ENCODE measurements around the gene COL27A1. TPM values are rescaled to one million over a fixed set of nuclear protein-coding genes. Genes with fewer than 3 reads are reported as not detected.
A peak's percentile ranks its signal among the peaks of the same experiment; 100 is the strongest.

COL27A1 gene
- total RNA-seq, 1 donor from 2014 or later: 13.7 TPM

- Histone ChIP-seq H3K27me3 (no peaks in the 10 kb centered on the region), H3K4me3 (no peak overlapping the region), H3K36me3 (no peaks in the 10 kb centered on the region), H3K4me1 (peaks cover 6% of the 10 kb centered on the region), H3K27ac (no peak overlapping the region), H3K9me3 (no peaks in the 10 kb centered on the region)
- intact Hi-C loops (cut with DNase I): no loop called here
- ATAC-seq (no peak), DNase-seq (peak; percentile 18)
- TF ChIP-seq CTCF (IDR thresholded peaks at IDR 0.05): no peak
Observed at GRCh38 chr9:114121227-114122135, 33.9 kb upstream of the COL27A1 start.

- intact Hi-C loops (cut with DNase I): no loop called here
- Histone ChIP-seq H3K9me3 (no peaks in the 10 kb centered on the region), H3K27me3 (no peaks in the 10 kb centered on the region), H3K4me1 (peaks cover 6% of the 10 kb centered on the region), H3K4me3 (no peak overlapping the region), H3K27ac (no peak overlapping the region), H3K36me3 (no peaks in the 10 kb centered on the region)
- ATAC-seq (no peak), DNase-seq (peak; percentile 40)
- TF ChIP-seq CTCF (IDR thresholded peaks at IDR 0.05): no peak
Observed at GRCh38 chr9:114122136-114123027, 33.0 kb upstream of the COL27A1 start.

DNA sequence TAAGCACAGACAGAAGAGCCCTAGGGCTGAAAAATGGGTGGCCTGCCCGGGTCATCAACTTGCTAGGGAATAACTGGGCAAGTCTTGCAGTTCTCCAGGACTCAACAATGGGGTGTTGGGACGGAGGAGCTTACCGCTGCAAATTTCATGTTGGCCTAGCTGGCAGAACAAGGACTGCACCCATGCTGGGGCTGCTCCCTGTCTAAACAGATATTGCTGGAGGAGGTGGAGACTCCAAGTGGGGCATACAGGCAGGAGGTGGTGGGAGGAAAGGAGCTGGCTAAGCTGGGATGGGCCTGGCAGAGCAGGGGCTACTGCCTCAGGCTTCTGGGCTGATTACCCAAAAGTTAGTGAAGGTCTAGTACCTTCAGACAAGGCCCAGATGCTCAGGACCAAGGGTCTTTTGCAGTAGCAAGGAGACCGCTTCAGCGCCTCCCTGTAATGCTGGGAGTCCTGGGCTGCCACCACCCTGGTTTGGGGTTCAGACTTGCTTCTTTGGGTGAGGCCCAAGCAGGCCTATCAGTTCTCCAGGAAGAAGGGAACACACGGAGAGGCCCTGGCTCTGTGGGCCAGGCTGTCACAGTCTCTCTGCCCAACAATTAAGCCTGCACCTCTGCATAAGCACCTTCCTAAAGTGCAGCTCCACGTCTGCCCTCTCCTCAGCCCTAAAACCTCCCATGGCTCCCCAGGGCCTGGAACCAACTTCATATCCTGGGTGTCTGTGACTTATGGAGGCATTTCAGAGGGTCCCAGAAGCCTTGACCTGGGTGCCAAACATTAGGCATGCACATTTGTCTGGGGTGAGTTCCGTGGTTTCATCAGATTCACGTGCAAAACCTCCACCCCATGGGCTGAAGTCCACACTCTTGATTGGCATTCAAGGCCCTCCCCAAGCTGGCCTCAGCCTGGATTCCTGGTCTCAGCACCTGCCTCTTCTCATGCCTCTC lies 32.0 kb upstream of the COL27A1 start:
- peaks cover 6% of the 10 kb centered on the region for H3K4me1 ChIP-seq
- ATAC-seq (no peak), DNase-seq (no peak)
- H3K9me3 ChIP-seq: no peaks in the 10 kb centered on the region
- TF ChIP-seq CTCF (IDR thresholded peaks at IDR 0.05): no peak
- H3K27ac ChIP-seq: no peak overlapping the region
- H3K4me3 ChIP-seq: no peak overlapping the region
- no peaks in the 10 kb centered on the region for H3K36me3 ChIP-seq
- H3K27me3 ChIP-seq: no peaks in the 10 kb centered on the region
- intact Hi-C loops (cut with DNase I): no loop called here

- no peaks in the 10 kb centered on the region for H3K9me3 ChIP-seq
- H3K36me3 ChIP-seq: no peaks in the 10 kb centered on the region
- H3K27ac ChIP-seq: no peak overlapping the region
- peaks cover 4% of the 10 kb centered on the region for H3K4me1 ChIP-seq
- ATAC-seq (no peak), DNase-seq (no peak)
- H3K27me3 ChIP-seq: no peaks in the 10 kb centered on the region
- TF ChIP-seq CTCF (IDR thresholded peaks at IDR 0.05): no peak
- intact Hi-C loops (cut with DNase I): no loop called here
- H3K4me3 ChIP-seq: no peak overlapping the region
Observed at GRCh38 chr9:114124138-114124537, 31.2 kb upstream of the COL27A1 start.

All from upper lobe of right lung (tissue), 1 donor.